Stomach (tissue), 9 donors: ENCODE measurements around the gene CPXM2. TPM values are rescaled to one million over a fixed set of nuclear protein-coding genes. Genes with fewer than 3 reads are reported as not detected.

ENCODE experiments used
- DNase-seq, 2 donors: peaks; one replicate each; pipeline versions ENCODE4 v3.0.0 to v3.0.0-alpha.2; 2013 to 2019
- H3K27ac ChIP-seq, 5 donors: fragments of 200-600 bp in 4 of 5; sonication (generic) in 4 of 5; one replicate each; pipeline ENCODE4 v1.5.1; 2013 to 2019; ENCODE audit warnings: mild to moderate bottlenecking in 1 of 5, moderate library complexity in 1 of 5
- H3K27me3 ChIP-seq, 3 donors: fragments of 200-600 bp; sonication (generic); one replicate each; pipeline ENCODE4 v1.5.1; 2017 to 2019; ENCODE audit warnings: mixed run types in 1 of 3
- H3K36me3 ChIP-seq, 4 donors: fragments of 200-600 bp; sonication (generic); 1 replicate in 3 of 4; 2 replicates in 1 of 4; pipeline ENCODE4 v1.5.1; 2016 to 2019
- H3K4me1 ChIP-seq, 4 donors: fragments of 200-600 bp; sonication (generic); one replicate each; pipeline ENCODE4 v1.5.1; 2016 to 2019
- H3K4me3 ChIP-seq, 4 donors: fragments of 200-600 bp; sonication (generic) in 3 of 4; one replicate each; pipeline ENCODE4 v1.5.1; 2016 to 2019; ENCODE audit warnings: mild to moderate bottlenecking in 1 of 4
- H3K9me3 ChIP-seq, 4 donors: fragments of 200-600 bp; sonication (generic); one replicate each; pipeline ENCODE4 v1.5.1; 2016 to 2019
- EP300 ChIP-seq: sonication (generic); formaldehyde crosslinking; IDR thresholded peaks from one replicate; pipeline ENCODE4 v1.6.1; 2017; ENCODE audit warnings: antibody characterized with exemption
- POLR2A ChIP-seq, 4 donors: fragments of 450-650 bp; IDR thresholded peaks; one replicate each; pipeline ENCODE4 v1.6.1; 2016; ENCODE audit warnings: antibody characterized with exemption in 4 of 4, control low read depth in 2 of 4, mild to moderate bottlenecking in 1 of 4, moderate library complexity in 1 of 4
- POLR2AphosphoS5 ChIP-seq, 3 donors: sonication (generic); formaldehyde crosslinking; IDR thresholded peaks; one replicate each; pipeline ENCODE4 v1.6.1; 2016; ENCODE audit warnings: antibody characterized with exemption in 3 of 3
- WGBS, 5 donors: extraction: QIAGEN DNeasy Blood & Tissue Kit in 3 of 5; methylation state at CpG; one replicate each; pipeline versions ENCODE4 v1.1.5 to v1.1.7; 2013 to 2018; 5-methylcytosine and 5-hydroxymethylcytosine counted together
- intact Hi-C: fragments of 100-400 bp; cut with DNase I; formaldehyde crosslinking; loops from one replicate; pipeline ENCODE4 v1.15.1; 2023; ENCODE audit warnings: low total_unique reads
- polyA plus RNA-seq, 3 donors: library from polyadenylated mRNA; stranded (reverse); fragments of 200-250 nt; gene quantifications; one replicate each; pipeline ENCODE4 v1.2.3, GENCODE V29; 2013
- total RNA-seq, 5 donors: library from RNA; depleted of rRNA; stranded (reverse); fragments of >200 nt; gene quantifications; one replicate each; pipeline versions ENCODE4 v1.1.0 to v1.2.3, GENCODE V29; 2014 to 2016
- TF ChIP-seq, protein P1 (sequence below), 7 experiments: fragments of 450-650 bp in 4 of 7; fragments of 200-600 bp in 3 of 7; sonication (generic) in 3 of 7; IDR thresholded peaks; one replicate each; pipeline ENCODE4 v1.5.1; 2016 to 2019; ENCODE audit warnings: antibody characterized with exemption in 7 of 7, control low read depth in 2 of 7, mild to moderate bottlenecking in 1 of 7
- donor health status: healthy with polysubstance abuse.
- donor health status: Bipolar disorder and iron deficiency.
- donor health status: healthy.

Gene CPXM2
- total and polyA plus RNA-seq, 8 donors = 0.46 to 33.5 (median 9.9) TPM

DNA sequence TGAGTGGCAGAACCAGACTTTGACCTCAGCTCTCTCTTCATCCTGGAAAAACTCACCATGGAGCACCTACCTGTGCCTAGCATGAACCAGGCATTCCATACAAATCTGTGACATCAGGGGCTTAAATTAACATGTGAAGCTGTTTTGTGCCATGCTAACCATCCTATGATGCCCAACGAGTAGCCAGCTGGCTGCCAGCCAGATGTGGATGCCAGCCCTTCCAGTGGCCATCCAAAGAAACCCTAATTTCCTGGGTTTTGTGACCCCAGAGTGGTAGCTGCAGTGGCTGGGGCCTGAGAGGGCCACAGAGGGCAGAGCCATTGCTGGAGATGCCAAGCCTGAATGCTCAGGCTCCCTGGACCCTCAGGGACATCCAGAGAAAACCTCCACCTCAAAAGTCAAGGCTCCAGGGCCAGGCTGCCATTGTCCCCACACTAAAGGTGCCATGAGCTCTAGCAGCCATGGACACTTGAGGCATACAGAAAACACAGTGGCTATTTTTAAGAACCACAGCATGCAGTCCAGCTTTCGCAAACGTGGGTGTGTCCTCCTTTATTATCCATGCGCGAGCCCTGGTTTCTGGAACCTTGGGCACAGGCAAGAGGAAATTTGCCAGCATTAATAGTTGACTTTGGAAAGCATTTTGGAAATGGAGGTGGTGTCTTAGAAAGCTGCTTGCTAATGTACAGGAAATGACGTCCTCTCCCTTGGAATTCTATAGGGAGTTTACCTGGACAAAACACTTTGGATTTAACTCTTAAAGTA, 6.0 kb downstream of the CPXM2 start:
- no peak overlapping the region for H3K4me3 ChIP-seq
- no peaks in the 10 kb centered on the region for H3K9me3 ChIP-seq
- intact Hi-C loops = no loop called here
- peaks cover 0 to 29% (median 12%) of the 10 kb centered on the region in 4 donors for H3K4me1 ChIP-seq
- H3K36me3 ChIP-seq = no peaks in the 10 kb centered on the region
- peak overlapping the region in 2 of 5 donors; percentile 48 to 73 for H3K27ac ChIP-seq
- peaks cover 0 to 20% (median under 1%) of the 10 kb centered on the region in 3 donors for H3K27me3 ChIP-seq
- 40 to 57% (median 53%) methylated on average over 6 of the region's 6 CpGs for WGBS, 5 donors
- peak in 1 of 2 donors; percentile 13 for DNase-seq
- TF ChIP-seq POLR2AphosphoS5 (IDR thresholded peaks at IDR 0.05) (peak in 1 of 3 donors; percentile 14), POLR2A (IDR thresholded peaks at IDR 0.05) (no peak)
- TF ChIP-seq, protein P1, sequence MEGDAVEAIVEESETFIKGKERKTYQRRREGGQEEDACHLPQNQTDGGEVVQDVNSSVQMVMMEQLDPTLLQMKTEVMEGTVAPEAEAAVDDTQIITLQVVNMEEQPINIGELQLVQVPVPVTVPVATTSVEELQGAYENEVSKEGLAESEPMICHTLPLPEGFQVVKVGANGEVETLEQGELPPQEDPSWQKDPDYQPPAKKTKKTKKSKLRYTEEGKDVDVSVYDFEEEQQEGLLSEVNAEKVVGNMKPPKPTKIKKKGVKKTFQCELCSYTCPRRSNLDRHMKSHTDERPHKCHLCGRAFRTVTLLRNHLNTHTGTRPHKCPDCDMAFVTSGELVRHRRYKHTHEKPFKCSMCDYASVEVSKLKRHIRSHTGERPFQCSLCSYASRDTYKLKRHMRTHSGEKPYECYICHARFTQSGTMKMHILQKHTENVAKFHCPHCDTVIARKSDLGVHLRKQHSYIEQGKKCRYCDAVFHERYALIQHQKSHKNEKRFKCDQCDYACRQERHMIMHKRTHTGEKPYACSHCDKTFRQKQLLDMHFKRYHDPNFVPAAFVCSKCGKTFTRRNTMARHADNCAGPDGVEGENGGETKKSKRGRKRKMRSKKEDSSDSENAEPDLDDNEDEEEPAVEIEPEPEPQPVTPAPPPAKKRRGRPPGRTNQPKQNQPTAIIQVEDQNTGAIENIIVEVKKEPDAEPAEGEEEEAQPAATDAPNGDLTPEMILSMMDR (IDR thresholded peaks at IDR 0.05) = no peak

DNA sequence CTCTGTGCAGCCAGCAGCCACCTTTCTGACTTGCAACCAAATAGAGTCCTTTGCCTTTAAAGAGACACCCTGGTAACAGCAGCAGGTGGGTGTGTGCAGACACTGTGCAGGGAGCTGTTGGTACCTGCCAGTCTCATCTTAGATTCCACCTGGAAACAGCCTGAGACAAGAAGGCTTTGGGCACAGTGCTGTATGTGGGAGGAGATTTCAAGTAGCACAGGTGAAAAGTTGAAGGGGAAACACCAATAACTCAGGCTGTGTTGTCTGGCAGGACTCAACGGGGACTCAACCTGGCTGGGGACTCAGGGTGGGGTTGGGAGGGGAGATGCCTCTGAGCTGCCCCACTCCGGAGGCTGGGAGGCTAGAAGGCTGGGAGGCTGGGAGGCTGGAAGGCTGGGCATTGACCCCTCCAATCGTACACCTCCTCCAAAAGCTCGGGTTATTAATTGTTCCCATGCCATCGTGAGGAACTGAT, 6.7 kb downstream of the CPXM2 start:
- no peaks in the 10 kb centered on the region for H3K9me3 ChIP-seq
- intact Hi-C loops = no loop called here
- H3K36me3 ChIP-seq = no peaks in the 10 kb centered on the region
- 68 to 82% (median 74%) methylated on average over 2 to 5 of the region's 5 CpGs for WGBS, 5 donors
- H3K27ac ChIP-seq = peak overlapping the region in 2 of 5 donors; percentile 48 to 73
- DNase-seq = no peak
- H3K4me3 ChIP-seq = no peak overlapping the region
- TF ChIP-seq POLR2AphosphoS5 (IDR thresholded peaks at IDR 0.05) (no peak), POLR2A (IDR thresholded peaks at IDR 0.05) (no peak), EP300 (no peak)
- TF ChIP-seq, protein P1 (IDR thresholded peaks at IDR 0.05) = no peak
- H3K27me3 ChIP-seq = peaks cover 0 to 13% (median 0%) of the 10 kb centered on the region in 3 donors
- peaks cover 0 to 29% (median 12%) of the 10 kb centered on the region in 4 donors for H3K4me1 ChIP-seq

DNA sequence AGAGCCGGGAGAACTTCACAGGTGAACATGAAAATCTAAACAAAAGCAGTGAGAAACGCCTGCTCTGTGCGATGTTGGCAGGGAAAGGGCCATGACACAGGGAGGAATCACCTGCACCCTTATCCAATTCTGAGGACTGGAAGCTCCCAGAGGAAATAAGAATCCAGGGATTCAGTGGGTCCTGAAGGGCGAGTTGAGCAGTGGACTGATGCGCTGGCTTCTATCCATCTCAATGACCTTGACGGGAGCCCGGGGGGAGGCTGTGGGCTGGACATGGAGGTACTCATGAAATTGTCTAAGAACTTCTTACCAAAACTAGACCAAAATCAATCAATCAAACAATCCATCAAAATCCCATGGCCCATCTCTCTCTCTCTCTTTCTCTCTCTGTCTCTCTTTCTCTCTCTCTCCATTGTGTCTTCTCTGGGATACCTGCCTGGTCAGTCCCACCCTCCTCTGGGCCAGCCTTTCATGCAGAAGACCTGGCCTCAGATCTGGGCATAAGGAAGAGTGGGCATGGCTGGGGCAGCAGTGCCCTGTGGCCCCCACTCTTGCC, 7.2 kb downstream of the CPXM2 start:
- Histone ChIP-seq H3K36me3 (no peaks in the 10 kb centered on the region), H3K4me3 (no peak overlapping the region), H3K9me3 (no peaks in the 10 kb centered on the region), H3K4me1 (peaks cover 0 to 29% (median 12%) of the 10 kb centered on the region in 4 donors), H3K27me3 (peaks cover 0 to 8% (median 0%) of the 10 kb centered on the region in 3 donors), H3K27ac (peak overlapping the region in 1 of 5 donors; percentile 73)
- intact Hi-C loops = no loop called here
- TF ChIP-seq, protein P1 (IDR thresholded peaks at IDR 0.05) = no peak
- TF ChIP-seq POLR2A (IDR thresholded peaks at IDR 0.05) = no peak
- TF ChIP-seq EP300 = no peak
- TF ChIP-seq POLR2AphosphoS5 (IDR thresholded peaks at IDR 0.05) = no peak
- no peak for DNase-seq
- 66 to 79% (median 74%) methylated on average over 7 of the region's 7 CpGs for WGBS, 5 donors

DNA sequence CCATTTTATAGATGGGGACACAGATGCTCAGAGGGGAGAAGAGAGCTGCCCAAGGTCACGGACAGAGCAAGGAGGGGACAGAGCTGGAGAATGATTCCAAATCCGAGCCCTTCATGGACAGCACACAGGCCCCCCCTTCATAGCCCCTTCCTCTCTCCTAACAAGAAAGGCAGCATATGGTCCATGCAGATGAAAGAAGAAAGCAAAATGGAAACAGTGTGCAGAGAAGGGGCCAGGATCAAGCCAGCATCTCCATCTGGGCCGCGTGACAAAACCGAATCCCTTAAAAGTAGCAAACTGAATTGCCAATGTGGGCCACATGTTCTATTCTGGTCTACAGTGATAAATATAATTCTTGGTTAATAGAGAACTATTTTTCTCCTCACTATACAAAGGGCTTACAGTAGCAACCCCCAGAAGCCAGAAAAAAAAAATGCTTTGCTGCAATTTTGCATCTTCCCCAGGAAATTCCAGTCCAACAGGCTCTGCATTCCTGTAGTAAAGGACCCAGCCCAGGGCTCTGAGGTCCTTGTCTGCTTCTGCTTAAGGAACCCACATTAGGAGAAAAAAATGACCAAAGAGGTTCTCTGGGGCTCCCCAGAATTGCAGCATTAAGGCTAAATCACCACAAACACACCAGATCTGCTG, 7.8 kb downstream of the CPXM2 start:
- peaks cover 0 to 29% (median 12%) of the 10 kb centered on the region in 4 donors for H3K4me1 ChIP-seq
- WGBS, 5 donors = 69 to 89% (median 81%) methylated on average over 5 of the region's 5 CpGs
- H3K36me3 ChIP-seq = no peaks in the 10 kb centered on the region
- DNase-seq = no peak
- no peak overlapping the region for H3K4me3 ChIP-seq
- TF ChIP-seq, protein P1 (IDR thresholded peaks at IDR 0.05) = no peak
- TF ChIP-seq POLR2AphosphoS5 (IDR thresholded peaks at IDR 0.05) (no peak), EP300 (no peak), POLR2A (IDR thresholded peaks at IDR 0.05) (no peak)
- peaks cover 0 to 2% (median 0%) of the 10 kb centered on the region in 3 donors for H3K27me3 ChIP-seq
- no peaks in the 10 kb centered on the region for H3K9me3 ChIP-seq
- intact Hi-C loops = no loop called here
- H3K27ac ChIP-seq = peak overlapping the region in 2 of 5 donors; percentile 51 to 73
